GM18861 (cell line): Measurements from ENCODE around the gene RNF34.

ENCODE experiments used
- ATAC-seq: cut with Tn5 transposase; IDR thresholded peaks from one replicate; pipeline ENCODE4 v1.9.1; 2021; ENCODE audit not compliant: unreplicated experiment

RNF34 gene

GRCh38 chr12:121436706-121437105, 36.8 kb downstream of the RNF34 start:
- ATAC-seq, result no peak

- no peak for ATAC-seq
Observed at GRCh38 chr12:121438905-121439304, 39.0 kb downstream of the RNF34 start.

DNA sequence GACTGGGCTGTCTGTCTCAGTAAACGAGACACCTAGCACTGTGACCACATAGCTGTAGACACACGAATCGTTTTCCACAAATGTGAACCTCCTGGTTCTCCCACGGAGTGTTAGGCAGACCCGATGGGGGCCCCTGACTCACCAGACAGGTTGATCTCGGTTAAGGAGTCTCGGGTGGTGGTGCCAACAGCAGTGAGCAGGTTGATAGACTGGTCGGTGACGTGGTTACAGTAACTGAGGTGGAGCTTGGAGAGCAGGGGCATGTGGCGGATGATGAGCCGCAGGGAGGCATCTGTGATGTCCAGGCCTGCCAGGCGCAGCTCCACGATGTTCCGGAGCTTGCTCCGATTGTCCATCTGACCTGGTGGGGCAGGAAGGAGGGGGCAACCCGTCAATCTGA, 39.8 kb downstream of the RNF34 start:
- ATAC-seq, result no peak

DNA sequence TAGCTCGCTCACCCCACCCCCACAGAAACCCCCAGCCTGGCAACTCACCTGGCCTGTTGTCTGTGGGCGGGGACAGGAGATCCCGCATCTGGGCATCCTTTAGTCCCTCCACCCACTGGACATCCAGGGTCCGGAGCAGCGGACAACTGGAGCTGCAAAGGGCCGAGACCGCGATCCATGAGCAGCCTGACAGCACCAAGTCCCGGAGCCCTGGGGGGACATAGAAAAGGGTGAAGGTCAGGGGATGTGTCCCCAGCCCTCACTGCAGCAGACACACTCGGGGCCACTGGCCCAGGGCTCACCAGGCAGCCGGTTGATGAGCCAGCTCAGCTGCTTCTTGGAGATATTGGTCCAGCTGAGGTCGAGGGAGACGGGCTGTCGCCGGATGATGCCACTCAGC, 40.9 kb downstream of the RNF34 start:
- ATAC-seq, result no peak

DNA sequence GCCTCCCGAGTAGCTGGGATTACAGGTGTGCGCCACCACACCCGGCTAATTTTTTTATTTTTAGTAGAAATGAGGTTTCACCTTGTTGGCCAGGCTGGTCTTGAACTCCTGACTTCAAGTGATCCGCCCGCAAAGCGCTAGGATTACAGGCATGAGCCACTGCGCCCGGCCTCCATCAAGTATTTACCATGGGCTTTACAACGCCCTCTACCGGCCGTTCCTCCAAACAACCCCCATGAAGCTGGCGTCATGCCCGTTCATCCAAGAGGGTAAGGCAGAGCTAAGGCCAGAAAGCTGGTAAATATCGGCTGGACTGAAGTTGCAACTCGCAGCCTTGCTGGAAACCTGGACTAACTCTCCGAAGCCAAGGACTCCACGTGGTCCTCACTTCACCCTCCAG, 41.6 kb downstream of the RNF34 start:
- ATAC-seq, result no peak

GRCh38 chr12:121442028-121442948, 42.4 kb downstream of the RNF34 start:
- no peak for ATAC-seq

DNA sequence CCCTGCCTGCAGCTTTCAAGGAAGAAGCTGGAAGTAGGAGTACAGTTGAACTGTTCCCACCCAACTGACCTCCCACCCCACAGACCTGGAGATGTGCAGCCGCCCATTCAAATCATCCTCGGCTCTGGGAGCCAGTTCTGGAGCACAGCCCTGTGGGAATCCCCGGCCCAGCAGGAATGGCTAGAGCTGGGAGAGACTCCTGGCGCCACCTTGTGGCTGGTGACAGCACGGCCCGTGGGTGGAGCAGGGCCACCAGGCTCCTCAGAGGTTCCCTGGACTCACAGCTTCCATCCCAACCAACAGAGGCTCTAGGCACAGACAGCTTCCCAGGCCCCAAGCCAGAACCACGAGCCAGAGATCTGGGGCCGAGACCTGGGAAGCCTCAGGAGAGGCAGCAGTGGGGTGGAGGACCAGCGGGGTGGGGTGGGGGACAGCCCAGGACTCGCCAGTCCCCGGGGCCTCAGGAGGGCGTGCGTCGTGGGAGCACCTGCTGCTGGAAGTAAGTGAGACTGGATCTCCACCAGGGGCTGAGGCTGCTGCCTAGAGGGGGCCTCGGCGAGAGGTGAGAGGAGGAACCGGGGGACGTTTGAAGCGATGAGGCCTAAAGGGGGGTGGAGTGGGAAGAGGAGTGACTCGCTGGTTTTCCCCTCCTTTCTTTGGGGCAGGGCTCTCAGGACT, 43.4 kb downstream of the RNF34 start:
- no peak for ATAC-seq

- ATAC-seq, result no peak
Observed at GRCh38 chr12:121443911-121444841, 44.3 kb downstream of the RNF34 start.

GRCh38 chr12:121444842-121445202, 44.9 kb downstream of the RNF34 start:
- no peak for ATAC-seq

DNA sequence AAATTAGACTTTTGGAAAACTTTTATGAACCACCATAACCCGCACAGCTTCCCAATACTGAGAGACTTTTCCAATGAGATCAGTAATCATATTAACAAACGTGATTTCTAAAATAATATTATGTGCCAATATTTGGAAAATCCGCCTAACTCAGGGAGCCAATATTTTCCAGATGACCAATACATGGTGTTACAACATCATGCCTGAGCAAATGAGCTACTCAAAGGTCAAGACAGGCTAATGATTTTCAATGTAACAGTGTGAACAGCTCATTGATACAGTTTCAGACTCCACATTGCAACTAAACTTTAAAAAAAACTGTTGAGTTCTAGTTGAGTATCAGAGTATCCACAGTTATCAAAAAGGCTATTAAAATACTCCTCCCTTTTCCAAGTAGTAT, 46.8 kb downstream of the RNF34 start:
- ATAC-seq, result no peak

GRCh38 chr12:121448771-121449315, 48.9 kb downstream of the RNF34 start:
- no peak for ATAC-seq

DNA sequence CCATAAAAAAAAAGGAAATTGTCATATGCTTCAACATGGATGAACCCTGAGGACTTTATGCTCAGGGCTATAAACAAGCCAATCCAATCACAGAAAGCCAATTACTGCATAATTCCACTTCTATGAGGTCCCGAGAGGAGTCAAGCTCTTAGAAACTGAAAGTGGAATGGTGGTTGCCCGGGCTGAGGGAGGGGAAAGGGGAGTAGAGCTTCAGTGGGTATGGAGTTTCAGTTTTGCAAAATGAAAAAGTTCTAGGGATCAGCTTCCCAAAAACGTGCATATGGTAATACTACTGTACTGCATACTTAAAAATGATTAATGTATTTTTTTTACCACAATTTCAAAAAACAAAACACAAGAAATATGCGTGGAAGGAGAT, 52.0 kb downstream of the RNF34 start:
- ATAC-seq, result no peak

DNA sequence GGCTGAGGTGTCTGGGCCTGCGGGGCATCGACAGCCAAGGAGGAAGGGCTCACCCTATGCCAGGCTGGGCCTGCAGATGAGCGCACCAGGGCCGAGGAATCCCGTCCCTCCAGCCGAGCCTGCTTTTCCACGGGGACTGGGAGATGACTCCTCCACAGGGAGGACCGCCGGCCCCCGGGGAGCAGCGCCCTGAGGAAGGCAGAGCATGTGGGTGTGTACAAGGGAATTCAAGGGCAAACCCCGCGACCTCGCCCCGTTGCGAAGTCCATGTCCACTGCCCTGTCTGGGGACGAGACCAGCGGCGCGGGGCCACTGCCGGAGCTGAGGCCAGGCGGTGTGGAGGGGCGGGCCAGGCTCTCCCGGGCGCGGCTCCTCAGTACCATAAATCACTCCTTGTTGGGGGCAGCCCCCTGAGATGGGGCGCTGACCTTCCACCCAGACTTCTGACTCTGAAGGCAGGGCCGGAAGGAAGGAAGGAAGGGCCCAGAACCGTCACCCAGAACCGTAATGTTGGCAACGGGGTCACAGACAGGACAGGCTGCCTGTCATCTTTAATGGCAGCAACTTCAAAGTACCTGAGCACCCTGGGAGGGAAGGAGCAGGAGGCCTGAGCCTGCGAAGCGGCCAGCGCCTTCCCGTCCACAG, 52.5 kb downstream of the RNF34 start:
- no peak for ATAC-seq

GRCh38 chr12:121452985-121453360, 53.1 kb downstream of the RNF34 start:
- no peak for ATAC-seq

DNA sequence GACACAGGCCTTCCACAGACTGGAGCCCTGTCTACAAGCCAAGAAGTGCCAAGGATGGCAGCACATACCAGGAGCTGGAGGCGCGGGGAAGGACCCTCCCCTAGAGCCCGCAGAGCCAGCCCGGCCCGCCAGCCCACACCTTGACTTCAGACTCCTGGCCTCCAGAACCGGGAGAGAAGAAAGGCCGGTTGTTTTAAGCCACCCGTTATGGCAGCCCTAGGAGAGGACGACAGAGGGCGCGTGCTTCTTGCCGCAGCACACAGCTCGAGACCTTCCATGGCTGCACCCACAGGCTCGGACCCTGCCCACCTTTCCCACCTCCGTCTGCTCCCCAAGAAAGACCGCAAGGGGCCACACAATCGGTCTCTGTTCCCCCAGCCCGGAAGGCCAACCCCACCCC, 53.7 kb downstream of the RNF34 start:
- ATAC-seq, result no peak

DNA sequence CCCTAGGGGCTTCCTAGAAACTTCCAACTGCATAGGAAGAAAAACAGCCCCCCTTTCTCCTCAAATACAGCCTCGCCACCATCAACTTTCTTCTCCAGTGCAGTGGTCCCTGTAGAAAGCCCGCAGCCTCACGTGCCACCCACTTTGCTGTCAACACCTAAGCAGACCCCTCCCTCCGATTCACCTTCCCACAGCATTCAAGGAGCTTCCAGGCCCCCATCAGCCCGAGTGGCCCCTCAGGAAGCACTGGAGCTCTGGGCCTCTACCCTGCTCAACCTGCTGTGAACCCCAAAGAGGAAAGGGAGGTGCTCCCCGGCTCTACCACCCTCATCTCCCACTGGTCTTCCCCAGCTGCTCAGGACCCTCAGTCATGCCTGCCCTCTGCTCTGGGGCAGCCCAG, 55.0 kb downstream of the RNF34 start:
- ATAC-seq, result no peak

- ATAC-seq, result no peak
Observed at GRCh38 chr12:121455766-121456420, 56.0 kb downstream of the RNF34 start.

- no peak for ATAC-seq
Observed at GRCh38 chr12:121456551-121456950, 56.6 kb downstream of the RNF34 start.

GRCh38 chr12:121461048-121461447, 61.1 kb downstream of the RNF34 start:
- ATAC-seq, result no peak

DNA sequence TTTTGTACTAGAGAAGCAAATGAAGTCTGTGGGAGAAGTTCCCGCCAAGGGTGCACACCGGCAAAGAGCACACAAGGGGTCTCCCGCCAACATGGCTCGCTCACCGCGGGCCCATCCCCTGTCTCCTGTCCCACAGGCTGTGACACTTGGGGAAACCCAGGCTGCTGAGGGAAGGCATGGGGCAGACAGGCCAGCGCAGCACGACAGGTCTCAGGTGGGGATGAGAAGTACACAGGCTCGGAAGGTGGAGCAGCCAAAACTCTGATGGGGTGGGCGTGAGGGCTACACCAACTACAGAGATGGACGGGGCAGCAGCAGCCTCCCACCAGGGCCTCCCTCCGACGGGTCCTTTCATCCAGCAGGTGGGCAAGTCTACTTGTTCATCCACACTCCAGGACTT, 64.4 kb downstream of the RNF34 start:
- no peak for ATAC-seq
